Liver (tissue), 9 donors: ENCODE measurements around the gene CEBPG. TPM values are rescaled to one million over a fixed set of nuclear protein-coding genes. Genes with fewer than 3 reads are reported as not detected.

ENCODE experiments used
- DNase-seq: peaks from one replicate; pipeline ENCODE4 v3.0.0-alpha.2; 2017; ENCODE audit warnings: low spot score
- H3K27ac ChIP-seq, 2 donors: one replicate each; pipeline ENCODE4 v1.7.0; 2013; ENCODE audit warnings: inconsistent platforms in 2 of 2, low read length in 2 of 2, control low read depth in 1 of 2, low read depth in 1 of 2, mild to moderate bottlenecking in 1 of 2
- H3K27me3 ChIP-seq, 4 donors: one replicate each; pipeline versions ENCODE4 v1.6.1 to v1.7.0; 2013; ENCODE audit warnings: low read length in 3 of 4, inconsistent platforms in 1 of 4, mild to moderate bottlenecking in 1 of 4, moderate library complexity in 1 of 4; ENCODE audit not compliant: control insufficient read depth in 4 of 4, insufficient read depth in 4 of 4
- H3K36me3 ChIP-seq, 4 donors: one replicate each; pipeline versions ENCODE4 v1.6.1 to v1.7.0; 2013; ENCODE audit warnings: low read length in 3 of 4, mild to moderate bottlenecking in 3 of 4, low read depth in 1 of 4, moderate library complexity in 1 of 4; ENCODE audit not compliant: control insufficient read depth in 4 of 4, insufficient read depth in 3 of 4
- H3K4me1 ChIP-seq, 4 donors: one replicate each; pipeline versions ENCODE4 v1.6.1 to v1.7.0; 2013; ENCODE audit warnings: low read length in 3 of 4, mild to moderate bottlenecking in 3 of 4, moderate library complexity in 1 of 4; ENCODE audit not compliant: control insufficient read depth in 4 of 4, insufficient read depth in 4 of 4
- H3K4me3 ChIP-seq, 3 donors: one replicate each; pipeline versions ENCODE4 v1.6.1 to v1.7.0; 2013; ENCODE audit warnings: low read length in 3 of 3, control low read depth in 1 of 3, low read depth in 1 of 3, mild to moderate bottlenecking in 1 of 3
- H3K9ac ChIP-seq, 2 donors: one replicate each; pipeline ENCODE4 v1.7.0; 2013; ENCODE audit warnings: low read length in 2 of 2, mild to moderate bottlenecking in 2 of 2, moderate library complexity in 2 of 2, control low read depth in 1 of 2, low read depth in 1 of 2
- H3K9me3 ChIP-seq, 4 donors: one replicate each; pipeline versions ENCODE4 v1.6.1 to v1.7.0; 2013; ENCODE audit warnings: low read length in 3 of 4; ENCODE audit not compliant: control insufficient read depth in 4 of 4
- ATF3 ChIP-seq: IDR thresholded peaks from 2 replicates; pipeline ENCODE4 v1.6.1; 2016; ENCODE audit warnings: antibody characterized with exemption
- EGR1 ChIP-seq, 2 donors: IDR thresholded peaks; 2 replicates each; pipeline ENCODE4 v1.6.1; 2016 to 2018; ENCODE audit warnings: antibody characterized with exemption in 2 of 2, low read depth in 2 of 2
- FOXA2 ChIP-seq: IDR thresholded peaks from 2 replicates; pipeline ENCODE4 v1.6.1; 2016; ENCODE audit warnings: antibody characterized with exemption
- GABPA ChIP-seq, 2 donors: IDR thresholded peaks in 1 of 2; conservative IDR thresholded peaks in 1 of 2; 2 replicates each; pipeline ENCODE4 v1.6.1; 2016; ENCODE audit warnings: antibody characterized with exemption in 2 of 2, mild to moderate bottlenecking in 1 of 2, moderate library complexity in 1 of 2
- HNF4A ChIP-seq, 2 donors: conservative IDR thresholded peaks; 2 replicates each; pipeline ENCODE4 v1.6.1; 2016; ENCODE audit warnings: antibody characterized with exemption in 2 of 2, mild to moderate bottlenecking in 2 of 2
- JUND ChIP-seq, 2 donors: IDR thresholded peaks; 2 replicates each; pipeline ENCODE4 v1.6.1; 2016; ENCODE audit warnings: antibody characterized with exemption in 2 of 2
- MAX ChIP-seq: IDR thresholded peaks from 2 replicates; pipeline ENCODE4 v1.6.1; 2016; ENCODE audit warnings: antibody characterized with exemption
- NR2F2 ChIP-seq: IDR thresholded peaks from 2 replicates; pipeline ENCODE4 v1.6.1; 2016; ENCODE audit warnings: antibody characterized with exemption
- RAD21 ChIP-seq, 2 donors: IDR thresholded peaks; 2 replicates each; pipeline ENCODE4 v1.6.1; 2016; ENCODE audit warnings: antibody characterized with exemption in 2 of 2, mild to moderate bottlenecking in 2 of 2
- RXRA ChIP-seq, 2 donors: IDR thresholded peaks; 2 replicates each; pipeline ENCODE4 v1.6.1; 2017 to 2018; ENCODE audit warnings: antibody characterized with exemption in 2 of 2, mild to moderate bottlenecking in 1 of 2
- SP1 ChIP-seq: IDR thresholded peaks from 2 replicates; pipeline ENCODE4 v1.6.1; 2018; ENCODE audit warnings: antibody characterized with exemption, mild to moderate bottlenecking
- TAF1 ChIP-seq: conservative IDR thresholded peaks from 2 replicates; pipeline ENCODE4 v1.6.1; 2016; ENCODE audit warnings: antibody characterized with exemption, mild to moderate bottlenecking
- YY1 ChIP-seq: IDR thresholded peaks from 2 replicates; pipeline ENCODE4 v1.6.1; 2016; ENCODE audit warnings: antibody characterized with exemption, mild to moderate bottlenecking
- ZBTB33 ChIP-seq: IDR thresholded peaks from 2 replicates; pipeline ENCODE4 v1.6.1; 2016; ENCODE audit warnings: antibody characterized with exemption
- WGBS: extraction: QIAGEN DNeasy Blood & Tissue Kit; methylation state at CpG from one replicate; pipeline ENCODE4 v1.1.7; 2013; 5-methylcytosine and 5-hydroxymethylcytosine counted together
- polyA plus RNA-seq, 2 donors: library from polyadenylated mRNA; stranded (reverse) in 1 of 2; unstranded in 1 of 2; fragments of 200-250 nt in 1 of 2; fragments of >200 nt in 1 of 2; fragmentation: Nextera tagmentation in 1 of 2; extraction: Ambion mirVana in 1 of 2; gene quantifications; one replicate each; pipeline versions ENCODE4 v1.2.1 to v1.2.3, GENCODE V29; 2013 to 2015
- total RNA-seq, 2 donors: library from RNA; depleted of rRNA; stranded (reverse); fragments of >200 nt; gene quantifications; one replicate each; pipeline ENCODE4 v1.2.3, GENCODE V29; 2014
- TF ChIP-seq, protein P1 (sequence below): IDR thresholded peaks from 2 replicates; pipeline ENCODE4 v1.6.1; 2016; ENCODE audit warnings: antibody characterized with exemption, mild to moderate bottlenecking
- donor health status: healthy.
- donor health status: healthy.
- donor health status: healthy.
- donor health status: healthy.
- donor health status: healthy.

The CEBPG gene
- total and polyA plus RNA-seq, 4 donors: 16.9 to 36.1 (median 24.2) TPM

GRCh38 chr19:33418871-33419787 lies 45.6 kb downstream of the CEBPG start:
- H3K4me1 ChIP-seq: no peaks in the 10 kb centered on the region
- H3K4me3 ChIP-seq: no peak overlapping the region
- 89% methylated on average over 20 of the region's 20 CpGs for WGBS
- no peaks in the 10 kb centered on the region for H3K27me3 ChIP-seq
- H3K9me3 ChIP-seq: no peaks in the 10 kb centered on the region
- H3K36me3 ChIP-seq: peaks cover 0 to 6% (median 4%) of the 10 kb centered on the region in 4 donors
- TF ChIP-seq JUND (IDR thresholded peaks at IDR 0.05): no peak
- TF ChIP-seq FOXA2: no peak
- TF ChIP-seq YY1: no peak
- no peak for TF ChIP-seq RXRA (IDR thresholded peaks at IDR 0.05)
- TF ChIP-seq ATF3: no peak
- TF ChIP-seq SP1: no peak
- H3K9ac ChIP-seq: no peak overlapping the region
- no peak for DNase-seq
- H3K27ac ChIP-seq: no peak overlapping the region

- H3K36me3 ChIP-seq: peaks cover 0 to 6% (median 5%) of the 10 kb centered on the region in 4 donors
- no peaks in the 10 kb centered on the region for H3K27me3 ChIP-seq
- H3K9ac ChIP-seq: no peak overlapping the region
- no peaks in the 10 kb centered on the region for H3K9me3 ChIP-seq
- DNase-seq: no peak
- TF ChIP-seq EGR1 (IDR thresholded peaks at IDR 0.05; ENCODE audit: low read depth in 2 of 2): no peak
- TF ChIP-seq ZBTB33: no peak
- TF ChIP-seq RAD21 (IDR thresholded peaks at IDR 0.05): no peak
- TF ChIP-seq ATF3: no peak
- no peak for TF ChIP-seq SP1
- TF ChIP-seq, protein P1, sequence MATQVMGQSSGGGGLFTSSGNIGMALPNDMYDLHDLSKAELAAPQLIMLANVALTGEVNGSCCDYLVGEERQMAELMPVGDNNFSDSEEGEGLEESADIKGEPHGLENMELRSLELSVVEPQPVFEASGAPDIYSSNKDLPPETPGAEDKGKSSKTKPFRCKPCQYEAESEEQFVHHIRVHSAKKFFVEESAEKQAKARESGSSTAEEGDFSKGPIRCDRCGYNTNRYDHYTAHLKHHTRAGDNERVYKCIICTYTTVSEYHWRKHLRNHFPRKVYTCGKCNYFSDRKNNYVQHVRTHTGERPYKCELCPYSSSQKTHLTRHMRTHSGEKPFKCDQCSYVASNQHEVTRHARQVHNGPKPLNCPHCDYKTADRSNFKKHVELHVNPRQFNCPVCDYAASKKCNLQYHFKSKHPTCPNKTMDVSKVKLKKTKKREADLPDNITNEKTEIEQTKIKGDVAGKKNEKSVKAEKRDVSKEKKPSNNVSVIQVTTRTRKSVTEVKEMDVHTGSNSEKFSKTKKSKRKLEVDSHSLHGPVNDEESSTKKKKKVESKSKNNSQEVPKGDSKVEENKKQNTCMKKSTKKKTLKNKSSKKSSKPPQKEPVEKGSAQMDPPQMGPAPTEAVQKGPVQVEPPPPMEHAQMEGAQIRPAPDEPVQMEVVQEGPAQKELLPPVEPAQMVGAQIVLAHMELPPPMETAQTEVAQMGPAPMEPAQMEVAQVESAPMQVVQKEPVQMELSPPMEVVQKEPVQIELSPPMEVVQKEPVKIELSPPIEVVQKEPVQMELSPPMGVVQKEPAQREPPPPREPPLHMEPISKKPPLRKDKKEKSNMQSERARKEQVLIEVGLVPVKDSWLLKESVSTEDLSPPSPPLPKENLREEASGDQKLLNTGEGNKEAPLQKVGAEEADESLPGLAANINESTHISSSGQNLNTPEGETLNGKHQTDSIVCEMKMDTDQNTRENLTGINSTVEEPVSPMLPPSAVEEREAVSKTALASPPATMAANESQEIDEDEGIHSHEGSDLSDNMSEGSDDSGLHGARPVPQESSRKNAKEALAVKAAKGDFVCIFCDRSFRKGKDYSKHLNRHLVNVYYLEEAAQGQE: no peak
- TF ChIP-seq RXRA (IDR thresholded peaks at IDR 0.05): no peak
- TF ChIP-seq MAX: no peak
- no peak for TF ChIP-seq TAF1
- no peak for TF ChIP-seq NR2F2
- TF ChIP-seq HNF4A (conservative IDR thresholded peaks at IDR 0.05): no peak
- TF ChIP-seq GABPA (IDR thresholded peaks at IDR 0.05 in 1 of 2, conservative IDR thresholded peaks at IDR 0.05 in 1 of 2): no peak
- no peak for TF ChIP-seq JUND (IDR thresholded peaks at IDR 0.05)
- WGBS: 78% methylated on average over 6 of the region's 6 CpGs
- no peak overlapping the region for H3K4me3 ChIP-seq
- H3K27ac ChIP-seq: no peak overlapping the region
- no peaks in the 10 kb centered on the region for H3K4me1 ChIP-seq
Measured at GRCh38 chr19:33419788-33420130, 46.2 kb downstream of the CEBPG start.
